ENCODE measurements around the gene MATN3. TPM values are rescaled to one million over a fixed set of nuclear protein-coding genes. Genes with fewer than 3 reads are reported as not detected.

Gene MATN3
- total RNA-seq, 1 donor from 2014 or later, result 1.6 TPM

DNA sequence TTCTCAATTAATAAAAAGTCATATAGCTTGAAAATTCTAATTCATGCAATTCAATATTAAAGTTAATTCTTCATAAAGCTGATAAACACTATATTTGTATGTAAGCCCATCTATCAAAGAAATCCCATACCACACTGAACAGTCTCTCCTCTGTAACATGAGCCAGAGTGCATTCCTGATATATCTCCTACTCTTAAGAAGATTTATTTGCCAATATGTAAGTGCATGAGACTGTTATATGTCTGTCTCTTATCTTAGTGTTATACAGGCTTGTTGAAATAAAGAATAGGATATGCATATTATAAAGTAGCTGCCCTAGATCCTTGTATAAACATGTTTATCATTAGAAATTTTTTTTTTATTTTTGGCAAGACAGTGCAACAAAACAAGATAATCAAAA lies 70.3 kb downstream of the MATN3 start:
- FAIRE-seq (no peak), DNase-seq (ENCODE audit: low spot score in 2 of 2) (no peak)

Other genes starting within 250 kb of the MATN3 start
- gene TTC32, start 110.7 kb downstream of the MATN3 start, total RNA-seq, result 10.6 TPM
- gene WDR35, start 22.6 kb downstream of the MATN3 start, total RNA-seq, result 25.7 TPM
- 92.9 TPM for gene LAPTM4A, start 39.0 kb upstream of the MATN3 start, total RNA-seq
- 9.8 TPM for gene SDC1, start 212.5 kb upstream of the MATN3 start, total RNA-seq

Measured in frontal cortex (tissue), 4 donors.